HepG2 (cell line): ENCODE results near the gene NFIL3. TPM values are rescaled to one million over a fixed set of nuclear protein-coding genes. Genes with fewer than 3 reads are reported as not detected.

Experiments used
- ASH2L ChIP-seq: fragments of 300-600, 200-600 bp; sonication (generic); IDR thresholded peaks from 2 replicates; pipeline ENCODE4 v1.7.0; 2017; ENCODE audit warnings: low read depth, mild to moderate bottlenecking, moderate library complexity, mixed read lengths, low read length; ENCODE audit not compliant: insufficient read length
- CBX1 ChIP-seq: IDR thresholded peaks from one replicate; pipeline ENCODE4 v1.6.1; 2016; ENCODE audit warnings: antibody characterized with exemption, low read depth
- CENPT ChIP-seq: sonication (generic); formaldehyde crosslinking; IDR thresholded peaks from 2 replicates; pipeline ENCODE4 v1.8.0; 2022; ENCODE audit warnings: low read depth, mild to moderate bottlenecking, moderate library complexity, missing genetic modification reagents
- ERF ChIP-seq: IDR thresholded peaks from 2 replicates; pipeline ENCODE4 v1.6.1; 2018; ENCODE audit warnings: missing biosample characterization, missing genetic modification reagents
- FOSL1 ChIP-seq: sonication (generic); formaldehyde crosslinking; IDR thresholded peaks from 2 replicates; pipeline ENCODE4 v1.9.0; 2021; ENCODE audit warnings: missing genetic modification reagents, borderline replicate concordance
- FOXA3 ChIP-seq: IDR thresholded peaks from 2 replicates; pipeline ENCODE4 v1.6.1; 2016; ENCODE audit warnings: missing genetic modification reagents, missing compliant biosample characterization
- GTF2F1 ChIP-seq: fragments of 150-350 bp; IDR thresholded peaks from 2 replicates; pipeline ENCODE4 v1.6.1; 2014; ENCODE audit warnings: low read length
- HNRNPL ChIP-seq: fragments of 200-400 bp; formaldehyde crosslinking; IDR thresholded peaks from 2 replicates; pipeline ENCODE4 v1.6.1; 2017; ENCODE audit warnings: mild to moderate bottlenecking, low read depth, low read length
- KDM4B ChIP-seq: sonication (generic); formaldehyde crosslinking; IDR thresholded peaks from 2 replicates; pipeline ENCODE4 v1.4.0; 2020; ENCODE audit warnings: missing genetic modification reagents
- KLF16 ChIP-seq, 2 experiments: sonication (generic) in 1 of 2; formaldehyde crosslinking in 1 of 2; IDR thresholded peaks; 2 replicates each; pipeline versions ENCODE4 v1.6.1 to v1.8.0; 2016 to 2023; ENCODE audit warnings: missing genetic modification reagents in 2 of 2, missing compliant biosample characterization in 1 of 2
- NR2F2 ChIP-seq: IDR thresholded peaks from 2 replicates; pipeline ENCODE4 v1.6.1; 2012; ENCODE audit warnings: low read depth, inconsistent platforms, borderline replicate concordance
- SMAD3 ChIP-seq: sonication (generic); formaldehyde crosslinking; IDR thresholded peaks from 2 replicates; pipeline ENCODE4 v1.4.0; 2020; ENCODE audit warnings: missing genetic modification reagents
- ZNF274 ChIP-seq: sonication (generic); formaldehyde crosslinking; IDR thresholded peaks from 2 replicates; pipeline ENCODE4 v1.5.1; 2020; ENCODE audit warnings: mild to moderate bottlenecking, missing genetic modification reagents
- ZNF75D ChIP-seq: sonication (generic); formaldehyde crosslinking; IDR thresholded peaks from 2 replicates; pipeline ENCODE4 v1.8.1; 2023; ENCODE audit warnings: missing genetic modification reagents, mild to moderate bottlenecking, borderline replicate concordance
- ZNF792 ChIP-seq: IDR thresholded peaks from 2 replicates; pipeline ENCODE4 v1.6.1; 2016
- ZSCAN25 ChIP-seq: sonication (generic); formaldehyde crosslinking; IDR thresholded peaks from 2 replicates; pipeline ENCODE4 v1.8.0; 2022; ENCODE audit warnings: mild to moderate bottlenecking, missing genetic modification reagents
- polyA plus RNA-seq, 8 experiments: library from polyadenylated mRNA; depleted of rRNA in 3 of 8; stranded (reverse) in 7 of 8; unstranded in 1 of 8; fragments of >200 nt; fragmentation: Illumina TruSeq in 4 of 8; extraction: Trizol in 4 of 8; gene quantifications; 2 replicates each; pipeline versions ENCODE4 v1.2.1 to v1.2.3, GENCODE V29; 2011 to 2016; ENCODE audit warnings: low read depth in 4 of 8, missing spikeins in 1 of 8, mixed read lengths in 1 of 8; ENCODE audit not compliant: insufficient read depth in 1 of 8
- total RNA-seq, 5 experiments: library from RNA; depleted of rRNA; stranded (reverse); fragments of >200 nt; fragmentation: Illumina TruSeq; extraction: Trizol; gene quantifications; 2 replicates each; pipeline ENCODE4 v1.2.3, GENCODE V29; 2016; ENCODE audit warnings: low read depth in 1 of 5
- TF ChIP-seq, protein P1 (sequence below): sonication (generic); formaldehyde crosslinking; IDR thresholded peaks from 2 replicates; pipeline ENCODE4 v1.4.0; 2020; ENCODE audit warnings: mild to moderate bottlenecking, low read depth, missing genetic modification reagents
- TF ChIP-seq, protein P2 (sequence below): sonication (generic); formaldehyde crosslinking; IDR thresholded peaks from 2 replicates; pipeline ENCODE4 v1.4.0; 2020; ENCODE audit warnings: missing genetic modification reagents; ENCODE audit errors: not compliant biosample characterization
- TF ChIP-seq, protein P3 (sequence below): sonication (generic); formaldehyde crosslinking; IDR thresholded peaks from 2 replicates; pipeline ENCODE4 v1.5.1; 2020; ENCODE audit warnings: mild to moderate bottlenecking, missing genetic modification reagents, moderate library complexity
- TF ChIP-seq, protein P4 (sequence below): IDR thresholded peaks from 2 replicates; pipeline ENCODE4 v1.6.1; 2016; ENCODE audit warnings: low read depth, missing genetic modification reagents, missing compliant biosample characterization

NFIL3 gene
- total and polyA plus RNA-seq, 2 of the 13 experiments (the other 11 are each of a cell fraction or from before 2014, with no cell fraction given): 46.6 to 54.2 TPM

DNA sequence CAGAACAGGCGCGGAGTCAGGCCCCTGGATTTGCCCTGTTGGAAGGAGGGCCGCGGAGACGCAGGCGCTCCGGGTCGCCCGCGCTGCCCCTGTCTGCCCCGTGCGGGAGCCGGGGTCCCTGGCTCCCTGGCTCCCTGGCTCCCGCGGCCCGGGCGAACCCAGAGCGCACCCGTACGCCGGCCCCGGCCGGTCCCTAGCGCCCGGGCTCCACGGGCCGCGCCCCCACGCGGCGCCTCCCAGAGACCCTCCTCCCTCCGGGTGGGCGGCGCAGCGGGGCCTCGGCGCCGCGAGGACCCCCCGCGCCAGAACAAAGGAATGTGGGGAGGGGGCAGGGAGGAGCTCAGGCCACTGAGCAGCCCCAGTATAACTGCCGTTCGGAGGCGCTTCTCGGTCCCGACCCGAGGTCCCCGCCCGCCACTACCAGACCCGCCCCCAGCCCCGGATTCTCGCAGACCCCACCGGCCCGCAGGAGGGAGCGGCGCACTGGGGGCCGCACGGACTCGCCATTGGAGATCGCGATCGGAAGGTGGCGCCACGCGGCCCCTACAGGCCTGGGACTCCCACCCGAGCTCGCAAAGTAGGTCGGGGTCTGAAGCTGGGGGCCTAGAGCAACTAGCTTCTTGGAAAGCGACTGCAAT, 2.4 kb downstream of the NFIL3 start (continued):
- TF ChIP-seq SMAD3 (CRISPR knock-in tag) (no peak), CENPT (no peak), ZSCAN25 (CRISPR knock-in tag) (no peak), ERF (no peak), ZNF75D (CRISPR knock-in tag) (no peak), ZNF274 (no peak), KDM4B (CRISPR knock-in tag) (no peak), ZNF792 (CRISPR knock-in tag) (no peak), FOSL1 (CRISPR knock-in tag) (no peak), GTF2F1 (no peak), HNRNPL (no peak), NR2F2 (no peak), CBX1 (no peak), ASH2L (peak; percentile 1), FOXA3 (CRISPR knock-in tag) (no peak), KLF16 (CRISPR knock-in tag; IDR thresholded peaks at IDR 0.05) (0 out of 4 replicates have a peak, but pooled peaks of 1 of the 2 experiments have one; percentile 32)
- TF ChIP-seq, protein P1, sequence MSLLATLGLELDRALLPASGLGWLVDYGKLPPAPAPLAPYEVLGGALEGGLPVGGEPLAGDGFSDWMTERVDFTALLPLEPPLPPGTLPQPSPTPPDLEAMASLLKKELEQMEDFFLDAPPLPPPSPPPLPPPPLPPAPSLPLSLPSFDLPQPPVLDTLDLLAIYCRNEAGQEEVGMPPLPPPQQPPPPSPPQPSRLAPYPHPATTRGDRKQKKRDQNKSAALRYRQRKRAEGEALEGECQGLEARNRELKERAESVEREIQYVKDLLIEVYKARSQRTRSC: no peak
- TF ChIP-seq, protein P2, sequence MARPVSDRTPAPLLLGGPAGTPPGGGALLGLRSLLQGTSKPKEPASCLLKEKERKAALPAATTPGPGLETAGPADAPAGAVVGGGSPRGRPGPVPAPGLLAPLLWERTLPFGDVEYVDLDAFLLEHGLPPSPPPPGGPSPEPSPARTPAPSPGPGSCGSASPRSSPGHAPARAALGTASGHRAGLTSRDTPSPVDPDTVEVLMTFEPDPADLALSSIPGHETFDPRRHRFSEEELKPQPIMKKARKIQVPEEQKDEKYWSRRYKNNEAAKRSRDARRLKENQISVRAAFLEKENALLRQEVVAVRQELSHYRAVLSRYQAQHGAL (CRISPR knock-in tag): no peak
- TF ChIP-seq, protein P3, sequence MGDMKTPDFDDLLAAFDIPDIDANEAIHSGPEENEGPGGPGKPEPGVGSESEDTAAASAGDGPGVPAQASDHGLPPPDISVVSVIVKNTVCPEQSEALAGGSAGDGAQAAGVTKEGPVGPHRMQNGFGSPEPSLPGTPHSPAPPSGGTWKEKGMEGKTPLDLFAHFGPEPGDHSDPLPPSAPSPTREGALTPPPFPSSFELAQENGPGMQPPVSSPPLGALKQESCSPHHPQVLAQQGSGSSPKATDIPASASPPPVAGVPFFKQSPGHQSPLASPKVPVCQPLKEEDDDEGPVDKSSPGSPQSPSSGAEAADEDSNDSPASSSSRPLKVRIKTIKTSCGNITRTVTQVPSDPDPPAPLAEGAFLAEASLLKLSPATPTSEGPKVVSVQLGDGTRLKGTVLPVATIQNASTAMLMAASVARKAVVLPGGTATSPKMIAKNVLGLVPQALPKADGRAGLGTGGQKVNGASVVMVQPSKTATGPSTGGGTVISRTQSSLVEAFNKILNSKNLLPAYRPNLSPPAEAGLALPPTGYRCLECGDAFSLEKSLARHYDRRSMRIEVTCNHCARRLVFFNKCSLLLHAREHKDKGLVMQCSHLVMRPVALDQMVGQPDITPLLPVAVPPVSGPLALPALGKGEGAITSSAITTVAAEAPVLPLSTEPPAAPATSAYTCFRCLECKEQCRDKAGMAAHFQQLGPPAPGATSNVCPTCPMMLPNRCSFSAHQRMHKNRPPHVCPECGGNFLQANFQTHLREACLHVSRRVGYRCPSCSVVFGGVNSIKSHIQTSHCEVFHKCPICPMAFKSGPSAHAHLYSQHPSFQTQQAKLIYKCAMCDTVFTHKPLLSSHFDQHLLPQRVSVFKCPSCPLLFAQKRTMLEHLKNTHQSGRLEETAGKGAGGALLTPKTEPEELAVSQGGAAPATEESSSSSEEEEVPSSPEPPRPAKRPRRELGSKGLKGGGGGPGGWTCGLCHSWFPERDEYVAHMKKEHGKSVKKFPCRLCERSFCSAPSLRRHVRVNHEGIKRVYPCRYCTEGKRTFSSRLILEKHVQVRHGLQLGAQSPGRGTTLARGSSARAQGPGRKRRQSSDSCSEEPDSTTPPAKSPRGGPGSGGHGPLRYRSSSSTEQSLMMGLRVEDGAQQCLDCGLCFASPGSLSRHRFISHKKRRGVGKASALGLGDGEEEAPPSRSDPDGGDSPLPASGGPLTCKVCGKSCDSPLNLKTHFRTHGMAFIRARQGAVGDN (CRISPR knock-in tag): peak; percentile 59
- TF ChIP-seq, protein P4, sequence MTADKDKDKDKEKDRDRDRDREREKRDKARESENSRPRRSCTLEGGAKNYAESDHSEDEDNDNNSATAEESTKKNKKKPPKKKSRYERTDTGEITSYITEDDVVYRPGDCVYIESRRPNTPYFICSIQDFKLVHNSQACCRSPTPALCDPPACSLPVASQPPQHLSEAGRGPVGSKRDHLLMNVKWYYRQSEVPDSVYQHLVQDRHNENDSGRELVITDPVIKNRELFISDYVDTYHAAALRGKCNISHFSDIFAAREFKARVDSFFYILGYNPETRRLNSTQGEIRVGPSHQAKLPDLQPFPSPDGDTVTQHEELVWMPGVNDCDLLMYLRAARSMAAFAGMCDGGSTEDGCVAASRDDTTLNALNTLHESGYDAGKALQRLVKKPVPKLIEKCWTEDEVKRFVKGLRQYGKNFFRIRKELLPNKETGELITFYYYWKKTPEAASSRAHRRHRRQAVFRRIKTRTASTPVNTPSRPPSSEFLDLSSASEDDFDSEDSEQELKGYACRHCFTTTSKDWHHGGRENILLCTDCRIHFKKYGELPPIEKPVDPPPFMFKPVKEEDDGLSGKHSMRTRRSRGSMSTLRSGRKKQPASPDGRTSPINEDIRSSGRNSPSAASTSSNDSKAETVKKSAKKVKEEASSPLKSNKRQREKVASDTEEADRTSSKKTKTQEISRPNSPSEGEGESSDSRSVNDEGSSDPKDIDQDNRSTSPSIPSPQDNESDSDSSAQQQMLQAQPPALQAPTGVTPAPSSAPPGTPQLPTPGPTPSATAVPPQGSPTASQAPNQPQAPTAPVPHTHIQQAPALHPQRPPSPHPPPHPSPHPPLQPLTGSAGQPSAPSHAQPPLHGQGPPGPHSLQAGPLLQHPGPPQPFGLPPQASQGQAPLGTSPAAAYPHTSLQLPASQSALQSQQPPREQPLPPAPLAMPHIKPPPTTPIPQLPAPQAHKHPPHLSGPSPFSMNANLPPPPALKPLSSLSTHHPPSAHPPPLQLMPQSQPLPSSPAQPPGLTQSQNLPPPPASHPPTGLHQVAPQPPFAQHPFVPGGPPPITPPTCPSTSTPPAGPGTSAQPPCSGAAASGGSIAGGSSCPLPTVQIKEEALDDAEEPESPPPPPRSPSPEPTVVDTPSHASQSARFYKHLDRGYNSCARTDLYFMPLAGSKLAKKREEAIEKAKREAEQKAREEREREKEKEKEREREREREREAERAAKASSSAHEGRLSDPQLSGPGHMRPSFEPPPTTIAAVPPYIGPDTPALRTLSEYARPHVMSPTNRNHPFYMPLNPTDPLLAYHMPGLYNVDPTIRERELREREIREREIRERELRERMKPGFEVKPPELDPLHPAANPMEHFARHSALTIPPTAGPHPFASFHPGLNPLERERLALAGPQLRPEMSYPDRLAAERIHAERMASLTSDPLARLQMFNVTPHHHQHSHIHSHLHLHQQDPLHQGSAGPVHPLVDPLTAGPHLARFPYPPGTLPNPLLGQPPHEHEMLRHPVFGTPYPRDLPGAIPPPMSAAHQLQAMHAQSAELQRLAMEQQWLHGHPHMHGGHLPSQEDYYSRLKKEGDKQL (CRISPR knock-in tag): no peak
